Activated T-helper 9 cell treated with anti-CD3 and anti-CD28 coated beads, Interleukin-2, amount 50 U/mL, for 16 hours (primary cell): ENCODE results near the gene TSC2.

Experiments used
- DNase-seq: peaks from one replicate; pipeline ENCODE4 v3.0.0-alpha.2; 2020; ENCODE audit warnings: low read depth

The TSC2 gene

DNA sequence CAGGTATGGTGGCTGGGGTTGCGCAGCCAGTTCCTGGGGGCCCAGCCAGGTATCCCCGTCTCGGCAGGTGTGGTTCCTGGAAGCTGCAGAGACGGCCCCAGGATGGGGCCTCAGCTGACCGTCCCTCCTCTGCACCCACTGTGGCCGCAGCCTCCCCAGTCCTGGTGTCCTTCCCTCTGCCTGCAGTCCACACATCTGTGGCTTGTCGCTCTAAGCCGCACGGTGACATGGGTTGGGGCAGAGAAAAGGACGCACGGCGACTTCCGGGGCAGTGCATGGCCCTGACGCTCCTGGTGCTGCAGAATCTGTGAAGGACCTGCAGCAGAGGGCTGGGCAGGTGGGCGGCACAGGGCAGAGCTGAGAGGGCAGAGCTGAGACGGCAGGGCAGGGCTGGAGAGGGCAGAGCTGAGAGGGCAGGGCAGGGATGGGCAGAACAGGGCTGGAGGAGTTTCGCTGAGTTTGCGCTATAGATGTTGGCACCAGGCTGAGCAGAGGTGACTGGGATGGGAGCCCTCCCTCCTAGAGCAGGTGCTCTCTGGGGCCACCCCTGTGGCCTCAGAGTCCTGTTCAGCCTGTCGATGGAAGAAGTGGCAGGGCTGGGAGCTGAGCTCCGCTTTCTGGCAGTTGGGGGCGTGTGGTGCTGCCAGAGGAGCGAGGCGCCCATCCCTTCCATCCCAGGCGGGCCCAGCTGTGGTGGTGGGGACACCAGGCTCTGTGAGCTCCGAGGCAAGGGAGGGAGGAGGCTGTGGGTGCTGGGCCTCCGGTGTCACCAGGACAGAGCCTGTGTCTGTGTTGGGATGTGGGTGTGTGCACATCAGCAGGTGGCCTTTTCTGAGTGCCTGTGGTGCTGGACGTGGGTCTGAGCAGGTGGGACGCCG is 23.0 kb downstream of the TSC2 start:
- DNase-seq = no peak

- DNase-seq = no peak
These were observed 23.8 kb downstream of the TSC2 start for GRCh38 chr16:2071454-2072202.

- no peak for DNase-seq
These were observed 25.1 kb downstream of the TSC2 start for GRCh38 chr16:2072926-2073325.

DNA sequence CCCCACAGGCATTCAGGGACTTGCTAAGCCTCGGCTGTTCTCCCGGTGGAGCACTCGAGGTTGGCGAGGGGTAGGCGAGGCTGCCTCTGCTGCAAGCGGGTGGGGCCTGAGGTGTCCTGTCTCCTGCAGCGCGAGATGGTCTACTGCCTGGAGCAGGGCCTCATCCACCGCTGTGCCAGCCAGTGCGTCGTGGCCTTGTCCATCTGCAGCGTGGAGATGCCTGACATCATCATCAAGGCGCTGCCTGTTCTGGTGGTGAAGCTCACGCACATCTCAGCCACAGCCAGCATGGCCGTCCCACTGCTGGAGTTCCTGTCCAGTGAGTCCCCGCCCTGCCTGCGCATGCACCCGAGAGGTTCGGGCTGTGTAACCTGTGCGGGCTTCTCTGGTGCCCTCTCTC is 26.3 kb downstream of the TSC2 start:
- DNase-seq = no peak

DNA sequence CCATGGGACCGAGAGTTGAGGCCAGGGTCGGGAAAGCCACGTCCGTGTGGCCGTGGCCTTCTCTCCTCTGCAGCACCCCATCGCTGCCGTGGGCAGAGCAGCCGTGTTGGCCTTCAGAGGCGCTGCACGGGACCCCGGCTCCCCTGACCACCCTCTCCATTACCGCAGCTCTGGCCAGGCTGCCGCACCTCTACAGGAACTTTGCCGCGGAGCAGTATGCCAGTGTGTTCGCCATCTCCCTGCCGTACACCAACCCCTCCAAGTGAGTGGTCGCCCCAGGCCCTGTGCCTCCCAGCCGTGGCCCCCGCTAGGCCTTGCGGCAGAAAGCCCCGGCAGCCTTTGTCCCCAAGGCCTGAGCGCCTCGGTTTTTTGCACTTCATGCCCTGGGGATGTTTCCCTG is 27.8 kb downstream of the TSC2 start:
- DNase-seq = no peak

- no peak for DNase-seq
These were observed 28.5 kb downstream of the TSC2 start for GRCh38 chr16:2076072-2076865.

- no peak for DNase-seq
These were observed 29.2 kb downstream of the TSC2 start for GRCh38 chr16:2077016-2077415.

DNA sequence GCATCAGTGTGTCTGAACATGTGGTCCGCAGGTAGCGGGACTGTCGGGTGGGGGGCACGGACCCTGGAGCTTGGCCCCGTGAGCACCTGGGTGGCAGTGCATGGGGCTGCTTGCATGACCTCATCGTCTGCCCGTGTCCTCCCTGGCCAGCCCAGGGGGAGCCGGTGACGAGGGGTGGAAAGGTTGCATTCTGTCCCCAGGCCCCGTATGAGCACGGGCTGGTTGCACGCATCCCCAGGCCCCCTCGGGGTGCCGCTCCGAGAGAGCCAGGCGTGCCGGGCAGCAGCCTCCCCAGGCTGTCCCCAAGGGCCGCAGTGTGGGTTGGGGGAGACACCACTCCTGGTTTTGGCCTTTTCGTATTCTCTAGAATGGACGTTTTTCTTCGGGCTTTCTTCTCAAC is 29.9 kb downstream of the TSC2 start:
- no peak for DNase-seq

DNA sequence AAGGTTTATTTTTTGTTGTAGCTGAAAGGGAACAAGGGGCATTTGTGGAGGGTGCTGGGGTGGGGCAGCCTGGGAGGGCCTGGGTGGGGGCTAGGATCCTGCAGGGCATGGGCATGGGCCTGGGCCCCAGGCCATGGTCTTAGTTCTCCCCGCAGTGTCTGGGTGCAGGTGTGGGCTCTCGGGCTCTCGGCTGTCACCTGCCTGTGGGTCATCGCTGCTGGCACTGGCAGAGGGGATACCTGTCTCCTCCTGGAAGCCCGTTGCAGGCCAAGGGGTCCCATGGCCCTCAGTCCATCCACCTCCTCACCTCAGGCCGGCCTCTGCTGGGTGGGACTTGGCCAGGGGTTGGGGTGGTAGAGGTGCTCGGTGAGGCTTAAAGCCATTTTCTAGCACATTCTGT is 30.3 kb downstream of the TSC2 start:
- DNase-seq = no peak

DNA sequence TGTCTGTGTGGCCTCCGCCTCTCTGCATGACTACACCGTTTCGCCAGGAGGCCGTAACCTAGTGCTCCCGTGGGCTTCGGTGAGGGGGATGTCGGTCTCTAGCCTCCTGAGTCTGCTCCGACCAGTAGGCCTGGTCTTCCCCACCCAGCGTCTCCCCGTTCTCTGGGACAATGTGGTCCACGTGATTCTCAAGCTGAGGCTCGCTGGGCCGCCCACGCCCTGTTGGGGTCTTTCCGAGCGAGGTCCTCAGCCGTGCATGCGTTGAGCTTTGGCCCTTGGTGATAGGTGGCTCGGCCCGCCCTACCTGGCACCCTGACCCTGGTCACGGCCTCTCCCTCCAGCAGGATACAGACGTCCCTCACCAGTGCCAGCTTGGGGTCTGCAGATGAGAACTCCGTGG is 30.9 kb downstream of the TSC2 start:
- no peak for DNase-seq

DNA sequence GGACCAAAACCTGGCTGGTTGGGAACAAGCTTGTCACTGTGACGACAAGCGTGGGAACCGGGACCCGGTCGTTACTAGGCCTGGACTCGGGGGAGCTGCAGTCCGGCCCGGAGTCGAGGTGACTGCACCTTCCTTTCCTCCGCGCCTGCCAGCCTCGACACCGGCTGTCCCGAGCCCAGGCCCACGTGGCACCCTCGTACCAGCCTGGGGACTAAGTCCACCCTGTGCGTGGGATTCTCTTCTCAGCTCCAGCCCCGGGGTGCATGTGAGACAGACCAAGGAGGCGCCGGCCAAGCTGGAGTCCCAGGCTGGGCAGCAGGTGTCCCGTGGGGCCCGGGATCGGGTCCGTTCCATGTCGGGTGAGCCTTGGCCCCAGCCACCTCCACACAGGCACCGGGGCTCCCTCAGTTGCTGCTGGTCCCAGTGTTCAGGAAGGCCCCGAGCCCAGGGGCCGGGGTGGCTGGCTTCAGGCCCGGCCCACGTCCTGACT is 31.6 kb downstream of the TSC2 start:
- no peak for DNase-seq

- no peak for DNase-seq
These were observed 32.2 kb downstream of the TSC2 start for GRCh38 chr16:2079991-2080390.

DNA sequence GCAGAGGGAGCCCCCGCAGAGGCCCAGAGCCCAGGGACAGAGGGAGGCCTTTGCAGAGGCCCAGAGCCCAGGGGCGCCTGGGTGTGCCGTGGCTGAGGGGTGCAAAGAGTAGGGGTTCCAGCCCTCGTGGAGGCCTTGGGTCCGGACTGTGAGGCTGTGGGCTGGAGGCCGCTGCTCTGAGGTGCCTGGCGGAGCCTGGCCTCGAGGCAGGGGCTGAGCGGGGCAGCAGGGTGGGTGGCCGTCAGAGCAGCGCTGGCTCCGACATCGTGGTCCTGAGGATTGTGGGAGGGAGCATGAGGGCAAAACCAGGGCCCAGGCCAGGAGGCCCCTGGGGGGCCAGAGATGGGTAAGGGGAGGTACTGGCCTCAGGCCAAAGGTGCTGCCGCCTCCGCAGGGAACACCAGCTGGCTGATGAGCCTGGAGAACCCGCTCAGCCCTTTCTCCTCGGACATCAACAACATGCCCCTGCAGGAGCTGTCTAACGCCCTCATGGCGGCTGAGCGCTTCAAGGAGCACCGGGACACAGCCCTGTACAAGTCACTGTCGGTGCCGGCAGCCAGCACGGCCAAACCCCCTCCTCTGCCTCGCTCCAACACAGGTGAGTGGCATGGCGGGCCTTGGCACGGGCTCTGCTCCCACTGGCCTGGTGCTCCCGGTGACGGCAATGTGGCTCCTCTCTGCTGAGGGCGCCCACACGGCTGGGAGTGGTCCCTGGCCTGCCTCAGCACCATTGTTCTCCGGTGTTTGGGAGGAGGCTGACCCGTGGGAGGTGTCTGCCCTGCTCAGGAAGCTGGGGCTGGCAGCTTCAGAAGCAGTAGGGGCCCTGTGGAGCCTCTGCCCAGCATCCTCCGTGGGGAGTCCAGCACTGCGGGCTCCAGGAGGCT is 33.7 kb downstream of the TSC2 start:
- DNase-seq = no peak

DNA sequence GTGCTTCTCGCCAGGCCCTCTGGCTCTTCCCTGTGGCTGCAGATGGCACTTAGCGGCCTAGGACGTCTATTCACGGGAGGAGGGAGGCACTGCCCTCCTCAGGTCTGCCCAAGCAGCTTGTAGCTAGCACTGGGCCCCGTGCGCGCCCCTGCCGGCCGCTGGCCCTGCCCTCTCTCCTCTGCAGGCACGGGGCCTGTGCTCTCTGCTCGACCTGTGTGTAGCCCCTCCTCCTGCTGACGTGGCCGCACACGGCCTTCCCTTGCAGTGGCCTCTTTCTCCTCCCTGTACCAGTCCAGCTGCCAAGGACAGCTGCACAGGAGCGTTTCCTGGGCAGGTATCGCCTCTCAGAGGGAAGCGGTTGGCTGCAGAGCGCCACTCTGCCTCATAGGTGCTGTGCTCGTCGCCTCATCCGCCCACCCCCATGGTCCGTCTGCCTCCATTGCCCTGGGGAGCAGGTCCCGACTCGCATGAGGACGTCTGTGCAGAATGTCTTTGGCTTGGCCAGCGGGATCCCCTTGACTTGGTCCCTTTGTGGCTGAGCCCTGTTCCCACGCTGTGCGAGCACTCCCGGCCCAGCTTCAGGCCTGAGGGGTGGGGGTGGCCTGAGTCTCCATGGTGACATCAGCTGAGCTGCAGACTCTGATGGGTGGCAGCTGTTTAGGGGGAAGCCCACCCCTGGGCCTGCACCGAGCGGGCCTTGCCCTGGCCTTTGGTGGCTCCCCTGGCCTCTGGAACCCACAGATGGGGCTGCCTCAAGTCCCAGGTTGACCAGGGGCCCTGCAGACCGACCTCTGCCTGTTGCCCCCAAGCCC is 34.6 kb downstream of the TSC2 start:
- no peak for DNase-seq

- DNase-seq = no peak
These were observed 35.2 kb downstream of the TSC2 start for GRCh38 chr16:2082983-2083364.

DNA sequence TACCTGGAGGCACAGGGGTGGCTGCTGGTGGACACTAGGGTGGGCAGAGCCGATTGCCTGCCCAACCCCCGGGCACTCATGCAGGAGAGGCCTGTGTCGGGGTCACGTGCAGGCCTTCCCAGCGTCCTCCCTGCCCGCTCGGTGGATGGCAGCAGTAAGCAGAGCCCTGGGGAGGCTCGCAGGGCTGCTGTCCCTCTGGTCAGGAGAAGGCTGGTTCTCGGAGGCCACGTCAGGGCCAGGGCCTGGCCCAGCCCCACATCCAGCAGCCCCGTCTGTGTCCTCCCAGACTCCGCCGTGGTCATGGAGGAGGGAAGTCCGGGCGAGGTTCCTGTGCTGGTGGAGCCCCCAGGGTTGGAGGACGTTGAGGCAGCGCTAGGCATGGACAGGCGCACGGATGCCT is 35.6 kb downstream of the TSC2 start:
- no peak for DNase-seq

DNA sequence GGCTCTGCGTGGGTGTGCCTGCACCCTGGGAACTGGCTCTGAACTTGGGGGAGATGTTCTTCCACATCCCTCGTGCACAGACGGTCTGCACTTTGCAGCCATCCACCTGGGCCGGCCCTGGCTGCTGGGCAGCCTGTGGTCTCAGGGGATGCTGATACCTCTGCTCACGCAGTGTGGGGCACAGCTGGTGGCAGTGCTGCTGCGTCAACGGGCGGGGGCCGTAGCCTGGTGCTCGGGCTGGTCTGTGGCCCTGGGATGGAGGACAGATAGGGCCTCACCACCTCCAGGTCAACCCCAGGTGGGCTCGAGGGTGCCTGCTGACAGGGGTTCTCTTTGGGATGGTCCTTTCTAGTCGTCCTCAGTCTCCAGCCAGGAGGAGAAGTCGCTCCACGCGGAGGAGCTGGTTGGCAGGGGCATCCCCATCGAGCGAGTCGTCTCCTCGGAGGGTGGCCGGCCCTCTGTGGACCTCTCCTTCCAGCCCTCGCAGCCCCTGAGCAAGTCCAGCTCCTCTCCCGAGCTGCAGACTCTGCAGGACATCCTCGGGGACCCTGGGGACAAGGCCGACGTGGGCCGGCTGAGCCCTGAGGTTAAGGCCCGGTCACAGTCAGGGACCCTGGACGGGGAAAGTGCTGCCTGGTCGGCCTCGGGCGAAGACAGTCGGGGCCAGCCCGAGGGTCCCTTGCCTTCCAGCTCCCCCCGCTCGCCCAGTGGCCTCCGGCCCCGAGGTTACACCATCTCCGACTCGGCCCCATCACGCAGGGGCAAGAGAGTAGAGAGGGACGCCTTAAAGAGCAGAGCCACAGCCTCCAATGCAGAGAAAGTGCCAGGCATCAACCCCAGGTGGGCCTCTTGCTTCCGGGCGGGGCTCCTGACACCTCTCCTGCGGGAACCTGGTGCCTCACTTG is 36.3 kb downstream of the TSC2 start:
- no peak for DNase-seq

GRCh38 chr16:2084895-2085625 is 37.3 kb downstream of the TSC2 start:
- no peak for DNase-seq

DNA sequence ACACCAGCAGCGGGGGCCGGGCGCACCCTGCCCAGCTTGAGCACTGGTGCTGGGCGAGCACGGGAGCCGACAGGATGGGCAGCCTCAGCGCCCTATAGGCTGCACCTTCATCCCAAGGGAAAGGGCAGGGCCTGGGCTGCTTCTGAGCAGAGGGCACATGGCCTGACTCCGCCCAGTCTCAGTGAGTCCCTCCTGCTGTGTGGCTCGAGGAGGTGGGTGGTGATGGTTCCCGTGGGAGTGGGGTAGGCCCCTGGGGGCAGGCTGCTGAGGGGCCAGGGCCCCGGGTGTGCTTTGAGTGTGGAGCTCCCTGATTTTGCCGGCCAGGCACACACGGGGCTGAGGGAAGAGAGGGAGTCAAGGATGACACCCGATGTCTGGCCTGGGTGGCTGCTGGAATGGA is 37.9 kb downstream of the TSC2 start:
- no peak for DNase-seq
